ENCODE data around the gene SOWAHC.
"Not testable (repeated sequence)": the region's sequence is repeated elsewhere in the genome, so short reads cannot be mapped to it uniquely, and the experiment has no call there.

Gene SOWAHC

DNA sequence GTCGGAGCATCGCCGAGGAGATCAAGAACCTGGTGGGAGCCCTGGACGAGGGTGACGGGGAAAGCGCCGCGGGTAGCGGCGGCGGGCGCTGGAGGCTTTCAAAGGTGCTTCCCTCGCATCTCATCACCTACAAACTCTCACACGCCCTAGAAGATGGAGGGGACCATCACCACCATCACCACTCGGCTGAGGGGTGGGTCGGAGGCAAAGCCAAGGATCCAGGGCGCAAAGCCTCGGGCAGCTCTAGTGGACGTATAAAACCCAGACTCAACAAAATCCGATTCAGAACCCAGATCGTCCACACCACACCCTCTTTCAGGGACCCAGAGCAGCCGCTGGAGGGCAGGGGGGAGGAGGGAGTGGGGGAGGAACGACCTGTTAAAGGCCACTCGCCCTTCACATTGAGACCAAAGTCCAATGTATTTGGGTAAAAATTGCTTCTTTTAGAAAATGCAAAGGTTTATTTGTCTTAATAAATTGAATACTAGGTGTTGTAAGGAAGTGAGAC, 1.5 kb downstream of the SOWAHC start:
- no peak for DNase-seq

DNA sequence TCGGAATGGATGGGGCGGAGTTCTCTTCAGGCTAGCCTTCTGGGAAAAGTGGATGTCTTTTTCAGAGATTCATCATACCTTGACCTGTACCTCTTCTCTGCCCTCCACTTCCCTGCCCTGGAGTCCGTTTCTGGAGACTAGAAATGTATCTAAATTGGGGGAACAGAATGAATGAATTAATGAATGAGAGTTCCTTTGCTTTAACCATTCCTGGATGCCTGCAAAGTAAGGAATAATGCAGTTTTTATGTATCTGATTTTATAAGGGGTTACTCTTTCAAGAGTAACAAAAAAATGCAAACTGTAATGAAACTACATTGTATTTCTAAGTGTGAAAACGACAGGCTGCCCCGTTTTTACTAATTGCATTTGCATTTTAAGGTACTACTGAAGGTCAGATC, 2.0 kb downstream of the SOWAHC start:
- DNase-seq, result no peak

DNA sequence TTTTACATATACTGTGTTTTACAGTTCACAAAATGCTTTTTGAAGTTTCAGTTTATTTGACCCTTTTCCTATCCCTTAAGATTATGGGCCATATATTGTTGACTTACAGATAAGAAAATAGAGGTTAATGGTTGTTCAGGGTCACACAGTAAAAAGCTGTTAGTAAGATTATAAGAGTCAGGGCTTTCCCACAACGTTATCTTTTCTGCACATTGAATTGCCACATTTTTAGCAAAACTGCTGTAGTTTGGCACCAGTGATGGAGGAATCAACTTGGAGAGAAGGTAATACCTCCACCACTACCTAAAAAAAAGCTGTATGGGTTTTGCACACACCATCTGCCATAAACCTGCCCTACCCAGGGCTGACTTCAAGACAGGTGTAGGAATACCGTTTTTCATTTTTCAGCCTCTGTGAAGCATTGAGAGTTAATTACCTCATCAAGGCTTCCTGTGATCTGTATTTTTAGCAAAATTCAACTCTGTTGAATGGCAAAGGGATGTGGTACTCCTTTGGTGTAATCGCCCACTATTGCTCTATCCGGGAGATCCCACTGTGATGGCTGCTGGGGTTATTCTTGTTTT, 5.0 kb downstream of the SOWAHC start:
- DNase-seq, result no peak

DNA sequence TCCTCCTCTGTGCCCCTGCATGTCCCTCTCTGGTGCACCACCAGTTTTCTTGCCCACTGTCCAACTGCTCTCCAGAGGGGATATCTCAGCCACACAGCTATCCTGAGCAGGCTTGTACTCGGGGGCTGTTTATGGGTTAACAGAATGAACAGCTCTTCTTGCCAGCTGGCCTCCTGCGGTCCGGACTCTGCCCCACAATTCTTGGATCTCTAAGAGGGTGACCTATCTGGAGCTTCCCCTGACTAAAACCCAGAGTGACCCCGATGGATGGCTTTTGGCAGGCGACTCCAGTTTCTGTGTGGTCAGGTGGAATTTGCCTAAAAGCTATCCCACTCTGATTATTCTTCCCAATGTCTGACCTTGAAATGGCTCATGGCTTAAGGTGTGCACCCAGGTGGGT, 9.1 kb downstream of the SOWAHC start:
- no peak for DNase-seq

DNA sequence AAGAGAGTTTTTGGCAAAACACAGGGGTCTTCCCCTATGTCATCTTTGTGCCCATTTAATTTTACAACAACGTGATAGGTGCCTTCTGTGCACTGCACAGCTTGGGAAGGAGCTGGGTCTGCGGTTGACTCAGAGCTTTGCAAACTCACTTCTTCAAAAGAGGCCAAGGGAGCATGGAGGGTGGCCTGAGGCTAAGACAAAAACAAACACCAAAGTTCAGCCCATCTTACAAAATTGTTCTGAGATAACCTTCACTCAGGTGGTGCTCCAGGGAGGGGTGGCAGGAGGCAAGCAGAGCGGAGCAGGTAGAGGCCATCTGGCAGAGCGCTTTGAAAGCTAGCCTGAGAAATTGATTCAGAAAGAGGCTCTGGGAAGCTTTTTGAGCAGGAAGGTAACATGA, 9.8 kb downstream of the SOWAHC start:
- no peak for DNase-seq

DNA sequence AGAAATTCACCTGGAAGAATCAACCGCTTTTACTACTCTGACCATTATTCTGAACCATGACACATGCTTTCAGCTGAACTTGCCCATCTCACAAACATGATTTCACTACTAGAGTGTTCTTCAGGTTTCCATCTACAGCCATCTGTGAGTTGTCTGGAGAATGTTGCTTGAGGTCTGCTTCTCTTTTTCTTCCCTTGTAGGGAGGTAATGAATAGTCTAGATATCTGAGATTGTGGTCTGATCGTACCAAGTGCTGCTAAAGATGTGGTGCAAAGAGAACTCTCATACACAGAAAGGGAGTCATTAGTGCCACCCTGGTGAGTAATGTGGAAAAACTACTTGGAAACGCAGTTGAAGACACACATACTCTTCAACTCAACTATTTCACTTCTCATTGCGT, 10.2 kb downstream of the SOWAHC start:
- no peak for DNase-seq

DNA sequence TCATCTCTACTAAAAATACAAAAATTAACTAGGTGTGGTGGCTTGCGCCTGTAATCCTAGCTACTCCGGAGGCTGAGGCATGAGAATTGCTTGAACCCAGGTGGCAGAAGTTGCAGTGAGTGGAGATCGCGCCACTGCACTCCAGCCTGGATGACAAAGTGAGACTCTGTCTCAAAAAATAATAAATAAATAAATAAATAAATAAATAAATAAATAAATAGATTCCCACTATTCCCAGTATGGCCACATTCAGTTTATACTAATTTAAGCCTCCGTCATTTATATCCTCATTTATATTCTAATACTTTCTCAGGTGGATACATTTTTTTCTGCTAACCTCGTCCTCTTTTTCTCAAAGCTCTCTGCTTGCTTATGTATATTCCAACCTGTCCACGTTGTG, 14.2 kb downstream of the SOWAHC start:
- DNase-seq, result not testable (repeated sequence)

DNA sequence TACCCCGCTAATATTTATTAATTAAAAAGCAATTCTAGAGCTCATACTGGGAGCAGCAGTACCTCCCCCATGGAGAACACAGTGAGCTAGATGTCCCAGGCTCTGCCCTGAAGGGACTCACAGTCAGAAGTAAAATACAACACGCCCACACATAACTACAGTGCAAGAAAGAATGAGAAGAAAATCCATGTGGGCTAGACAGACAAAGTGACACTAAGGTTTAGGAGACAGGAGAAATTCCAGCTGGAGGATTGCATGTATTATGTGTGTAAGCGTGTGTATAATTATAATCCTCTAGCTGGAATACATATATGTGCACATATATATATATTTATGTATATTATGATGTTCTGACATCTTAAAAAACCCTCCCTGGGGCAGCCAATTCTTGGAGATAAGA, 15.7 kb downstream of the SOWAHC start:
- DNase-seq, result no peak

DNA sequence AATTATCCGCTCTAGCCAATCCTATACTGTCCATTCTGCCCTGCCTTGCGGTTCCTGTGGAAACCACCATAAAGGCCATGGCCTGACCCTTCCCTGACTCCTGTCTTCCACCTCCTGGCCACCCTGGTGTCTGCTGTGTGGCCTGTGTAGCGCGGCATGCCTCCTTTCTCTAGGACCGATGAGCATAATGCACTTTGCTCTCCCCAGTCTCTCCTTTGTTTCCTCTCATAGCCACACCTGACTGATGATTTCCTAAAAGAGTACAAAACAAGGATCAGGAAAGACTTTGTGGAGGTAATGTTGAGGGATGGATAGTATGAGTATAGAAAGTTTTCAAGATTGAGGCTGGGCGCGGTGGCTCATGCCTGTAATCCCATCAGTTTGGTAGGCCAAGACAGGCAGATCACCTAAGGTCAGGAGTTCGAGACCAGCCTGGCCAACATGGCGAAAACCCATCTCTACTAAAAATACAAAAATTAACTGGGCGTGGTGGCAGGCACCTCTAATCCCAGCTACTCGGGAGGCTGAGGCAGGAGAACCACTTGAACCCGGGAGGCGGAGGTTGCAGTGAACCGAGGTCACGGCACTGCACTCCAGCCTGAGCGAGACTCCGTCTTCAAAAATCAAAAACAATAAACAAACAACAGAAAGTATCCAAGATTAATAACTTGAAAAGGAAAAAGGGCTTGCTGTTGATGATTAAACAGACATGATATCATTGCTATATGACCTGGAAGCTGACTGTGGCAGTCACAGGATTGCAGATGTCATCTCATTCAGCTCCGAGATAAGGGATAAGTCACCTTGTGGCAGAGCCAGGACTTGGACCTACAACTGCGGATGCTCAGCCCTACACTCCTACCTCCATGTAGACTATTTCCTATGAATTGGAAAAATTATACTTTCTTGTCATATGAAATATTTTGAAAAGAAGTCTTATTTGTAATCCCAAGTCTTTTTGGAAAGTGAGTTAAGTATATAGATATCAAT, 16.6 kb downstream of the SOWAHC start:
- no peak for DNase-seq

DNA sequence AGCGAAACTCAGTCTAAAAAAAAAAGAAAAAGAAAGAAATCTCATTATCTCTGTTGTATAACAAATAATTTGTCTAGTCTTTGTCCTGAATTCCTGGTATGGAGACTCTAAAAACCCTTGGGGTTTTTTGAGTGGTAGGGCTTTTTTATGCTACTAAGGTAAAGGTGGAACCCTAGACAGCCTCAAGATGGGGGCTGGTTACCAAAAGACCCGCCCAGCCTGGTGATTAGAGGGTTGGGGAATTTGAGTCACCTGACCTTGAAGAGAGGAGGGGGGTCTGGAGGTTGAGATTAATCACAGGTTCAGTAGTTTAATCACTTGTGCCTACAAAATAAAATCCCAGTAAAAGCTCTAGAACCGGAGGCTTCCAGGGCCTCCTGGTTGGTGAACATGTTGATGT, 17.6 kb downstream of the SOWAHC start:
- no peak for DNase-seq

DNA sequence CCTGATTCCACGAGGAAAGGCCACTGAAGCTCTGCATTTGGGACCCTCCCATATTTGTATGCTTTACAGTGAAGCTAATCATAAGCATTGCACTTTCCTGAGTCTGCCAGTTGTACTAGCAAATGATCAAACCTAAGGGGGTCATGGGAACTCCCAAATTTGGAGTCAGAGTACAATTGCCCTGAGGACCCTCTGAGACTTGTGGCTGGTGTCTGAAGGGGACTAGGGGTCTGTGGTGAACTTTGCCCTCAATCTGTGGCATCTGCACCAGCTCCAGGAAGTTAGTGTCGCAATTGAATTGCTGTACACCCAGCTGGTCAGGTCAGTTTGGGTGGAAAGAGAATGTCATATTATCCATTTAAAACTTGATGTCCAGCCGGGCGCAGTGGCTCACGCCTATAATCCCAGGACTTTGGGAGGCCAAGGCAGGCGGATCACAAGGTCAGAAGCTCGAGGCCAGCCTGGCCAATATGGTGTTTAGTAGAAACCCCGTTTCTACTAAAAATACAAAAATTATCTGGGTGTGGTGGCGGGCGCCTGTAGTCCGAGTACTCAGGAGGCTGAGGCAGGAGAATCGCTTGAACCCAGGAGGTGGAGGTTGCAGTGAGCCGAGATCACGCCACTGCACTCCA, 18.1 kb downstream of the SOWAHC start:
- no peak for DNase-seq

DNA sequence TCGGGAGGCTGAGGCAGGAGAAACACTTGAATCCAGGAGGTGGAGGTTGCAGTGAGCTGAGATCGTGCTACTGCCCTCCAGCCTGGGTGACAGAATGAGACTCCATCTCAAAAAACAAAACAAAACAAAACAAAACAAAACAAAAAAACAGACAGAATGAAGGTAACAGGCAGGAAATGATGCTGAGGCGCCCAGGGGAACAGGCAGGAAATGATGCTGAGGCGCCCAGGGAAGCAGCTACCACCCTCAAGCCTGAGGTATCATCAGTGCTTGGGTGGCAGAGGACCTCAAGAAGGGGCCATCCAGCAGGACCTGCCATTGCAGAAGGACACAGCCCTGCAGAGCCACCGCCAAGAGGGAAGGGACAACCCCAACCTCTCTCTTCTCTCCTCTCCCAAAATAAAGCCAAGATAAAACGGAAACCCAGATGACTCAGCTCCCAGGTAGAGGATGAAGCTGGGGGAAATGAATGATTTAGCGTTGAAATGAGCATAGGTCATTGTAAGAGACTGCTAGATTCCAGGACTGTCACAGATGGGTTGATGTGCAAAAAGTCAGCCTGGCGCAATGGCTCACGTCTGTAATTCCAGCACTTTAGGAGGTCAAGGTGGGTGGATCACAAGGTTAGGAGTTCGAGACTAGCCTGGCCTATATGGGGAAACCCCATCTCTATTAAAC, 19.3 kb downstream of the SOWAHC start:
- DNase-seq, result no peak

DNA sequence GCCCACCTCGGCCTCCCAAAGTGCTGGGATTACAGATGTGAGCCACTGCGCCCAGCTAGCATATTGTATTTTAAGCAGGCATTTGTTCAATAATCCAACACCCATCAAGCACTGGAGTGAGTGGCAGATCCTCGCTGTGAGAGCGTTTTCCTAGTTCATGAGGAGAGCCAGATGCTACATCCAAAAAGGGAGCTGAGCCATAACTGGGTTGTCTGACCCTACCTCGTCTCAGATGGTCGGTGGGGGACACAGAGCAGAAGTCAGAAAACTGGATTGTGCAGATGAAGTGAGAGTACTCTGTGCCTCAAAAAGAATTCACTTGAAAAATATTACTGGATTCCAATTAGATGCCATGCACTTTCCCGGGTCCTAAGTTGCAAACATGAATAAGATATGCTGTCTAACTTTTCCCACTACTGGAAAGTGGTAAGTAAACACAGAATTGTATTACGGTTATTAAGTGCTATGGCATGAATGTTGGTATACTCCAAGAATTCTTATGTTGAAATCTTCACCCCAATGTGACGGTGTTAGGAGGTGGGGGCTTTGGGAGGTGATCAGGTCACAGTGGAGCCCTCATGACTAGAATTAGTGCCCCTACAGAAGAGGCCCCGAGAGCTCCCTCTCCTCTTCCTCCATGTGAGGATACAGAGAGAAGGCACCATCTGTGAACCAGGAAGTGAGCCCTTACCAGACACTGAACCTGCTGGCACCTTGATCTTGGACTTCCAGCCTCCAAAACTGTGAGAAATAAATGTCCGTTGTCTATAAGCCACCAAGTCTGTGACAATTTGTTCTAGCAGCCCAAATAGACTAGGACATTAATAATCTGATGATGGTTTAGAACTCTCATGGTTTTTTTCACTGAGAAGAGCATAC, 21.5 kb downstream of the SOWAHC start:
- no peak for DNase-seq

DNA sequence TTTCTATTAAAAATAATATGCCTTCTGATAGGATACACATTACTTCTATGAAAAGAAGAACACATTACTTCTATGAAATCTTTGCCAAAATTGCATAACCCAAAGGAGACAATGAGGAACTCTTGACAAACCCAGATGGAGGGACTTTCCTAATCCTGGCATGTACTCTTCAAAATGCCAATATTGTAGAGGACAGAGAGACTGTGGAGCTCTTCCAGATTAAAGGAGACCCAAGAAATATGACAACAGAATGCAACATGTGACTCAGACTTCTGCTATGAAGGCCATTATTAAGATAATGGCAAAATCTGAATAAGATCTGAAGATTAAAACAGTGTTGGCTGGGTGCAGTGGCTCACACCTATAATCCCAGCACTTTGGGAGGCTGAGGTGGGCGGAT, 22.2 kb downstream of the SOWAHC start:
- no peak for DNase-seq

DNA sequence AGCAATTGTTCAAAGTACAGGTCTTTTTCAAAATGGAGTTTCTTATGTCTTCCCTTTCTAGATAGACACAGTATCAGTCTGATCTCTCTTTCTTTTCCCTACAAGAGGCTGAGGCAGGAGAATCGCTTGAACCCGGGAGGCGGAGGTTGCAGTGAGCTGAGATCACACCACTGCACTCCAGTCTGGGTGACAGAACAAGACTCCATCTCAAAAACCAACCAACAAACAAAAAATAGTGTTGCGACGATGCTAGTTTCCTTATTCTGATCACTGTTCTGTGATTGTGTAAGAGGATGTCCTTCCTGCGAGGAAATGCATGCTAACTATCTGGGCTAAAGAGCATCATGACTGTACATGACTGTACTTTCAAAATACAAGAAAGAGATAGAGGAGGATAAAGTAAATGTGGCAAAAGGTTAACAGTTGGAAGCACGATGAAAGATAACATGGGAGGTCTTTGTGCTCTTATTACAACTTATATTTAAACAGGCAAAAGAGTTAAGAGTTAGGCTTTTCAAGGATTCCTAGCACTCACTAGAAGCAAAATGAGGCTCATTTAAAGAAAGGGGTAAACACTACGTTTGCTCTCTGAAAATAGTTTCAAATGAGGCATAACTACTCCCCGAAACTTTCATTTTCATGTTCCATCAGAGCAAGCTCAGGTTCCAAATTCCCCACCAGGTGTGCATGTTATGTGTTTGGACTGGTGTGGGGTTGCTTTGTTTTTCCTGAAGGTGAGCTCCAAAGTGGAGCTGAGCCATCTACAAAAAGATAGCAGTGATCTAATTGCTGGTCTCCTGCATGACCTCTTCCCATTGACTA, 23.8 kb downstream of the SOWAHC start:
- DNase-seq, result no peak

DNA sequence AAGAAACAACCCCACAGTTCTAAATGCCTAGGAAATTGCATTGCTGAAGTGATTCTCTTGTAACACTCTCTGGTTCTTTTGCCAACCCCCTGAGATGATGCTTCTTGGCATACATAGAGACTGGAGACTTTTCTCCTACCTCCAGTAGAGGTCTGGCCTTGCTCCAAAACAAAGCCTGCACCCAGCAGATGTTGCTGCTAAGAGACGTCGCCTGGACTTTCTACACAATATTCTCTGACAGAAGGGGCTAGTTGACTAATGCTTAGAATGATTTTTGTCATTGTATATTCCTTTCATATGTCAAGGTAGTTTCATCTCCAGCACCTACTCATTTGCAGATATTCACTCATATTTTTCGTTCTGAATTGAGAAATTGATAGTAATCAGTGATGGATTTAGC, 24.6 kb downstream of the SOWAHC start:
- peak; percentile 77 for DNase-seq

DNA sequence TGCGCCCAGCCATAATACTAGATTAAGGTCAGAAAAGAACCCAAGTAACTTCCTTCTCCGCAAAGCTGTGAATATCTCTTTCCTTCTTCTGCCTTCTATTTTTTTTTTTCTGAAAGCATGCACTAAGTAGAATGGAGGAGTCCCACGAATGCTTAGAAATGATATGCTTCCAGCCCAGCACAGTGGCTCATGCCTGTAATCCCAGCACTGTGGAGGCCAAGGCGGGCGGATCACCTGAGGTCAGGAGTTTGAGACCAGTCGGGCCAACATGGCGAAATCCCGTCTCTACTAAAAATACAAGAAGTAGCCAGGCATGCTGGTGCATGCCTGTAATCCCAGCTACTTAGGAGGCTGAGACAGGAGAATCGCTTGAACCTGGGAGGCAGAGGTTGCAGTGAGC, 25.8 kb downstream of the SOWAHC start:
- not testable (repeated sequence) for DNase-seq

DNA sequence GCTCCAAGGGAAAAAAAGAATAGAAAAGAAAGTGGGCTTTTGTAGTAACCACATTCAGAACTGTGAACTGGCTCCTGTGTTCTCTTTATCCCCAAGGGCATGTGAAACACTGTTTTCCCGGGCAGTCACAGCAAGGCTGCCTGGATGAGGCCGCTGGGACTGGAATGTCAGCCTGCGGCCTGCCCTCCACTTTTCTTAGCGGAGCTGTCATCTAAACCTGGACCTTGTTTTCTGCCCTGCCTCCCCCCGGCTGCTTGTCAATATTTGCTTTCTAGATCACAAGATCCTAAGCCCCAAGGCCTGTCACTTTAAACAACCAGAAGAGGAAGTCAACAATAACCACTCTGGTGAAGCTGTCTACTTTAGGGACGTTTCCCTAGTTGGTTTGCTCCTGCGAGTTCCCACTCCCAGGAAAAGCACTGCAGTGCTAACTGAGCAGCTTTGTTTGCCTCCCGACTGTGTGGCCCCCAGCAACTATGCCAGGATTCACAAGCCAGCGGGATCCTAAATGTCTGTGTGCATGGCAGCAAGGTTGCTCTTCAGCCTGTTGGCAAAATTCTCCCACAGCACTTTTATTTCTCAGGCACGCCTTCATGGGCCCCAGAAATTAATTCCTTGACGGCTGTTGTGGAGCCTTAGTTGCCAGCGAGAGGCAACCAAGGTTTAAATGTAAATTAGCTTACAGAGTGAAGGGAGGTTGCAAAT, 30.6 kb downstream of the SOWAHC start:
- no peak for DNase-seq

DNA sequence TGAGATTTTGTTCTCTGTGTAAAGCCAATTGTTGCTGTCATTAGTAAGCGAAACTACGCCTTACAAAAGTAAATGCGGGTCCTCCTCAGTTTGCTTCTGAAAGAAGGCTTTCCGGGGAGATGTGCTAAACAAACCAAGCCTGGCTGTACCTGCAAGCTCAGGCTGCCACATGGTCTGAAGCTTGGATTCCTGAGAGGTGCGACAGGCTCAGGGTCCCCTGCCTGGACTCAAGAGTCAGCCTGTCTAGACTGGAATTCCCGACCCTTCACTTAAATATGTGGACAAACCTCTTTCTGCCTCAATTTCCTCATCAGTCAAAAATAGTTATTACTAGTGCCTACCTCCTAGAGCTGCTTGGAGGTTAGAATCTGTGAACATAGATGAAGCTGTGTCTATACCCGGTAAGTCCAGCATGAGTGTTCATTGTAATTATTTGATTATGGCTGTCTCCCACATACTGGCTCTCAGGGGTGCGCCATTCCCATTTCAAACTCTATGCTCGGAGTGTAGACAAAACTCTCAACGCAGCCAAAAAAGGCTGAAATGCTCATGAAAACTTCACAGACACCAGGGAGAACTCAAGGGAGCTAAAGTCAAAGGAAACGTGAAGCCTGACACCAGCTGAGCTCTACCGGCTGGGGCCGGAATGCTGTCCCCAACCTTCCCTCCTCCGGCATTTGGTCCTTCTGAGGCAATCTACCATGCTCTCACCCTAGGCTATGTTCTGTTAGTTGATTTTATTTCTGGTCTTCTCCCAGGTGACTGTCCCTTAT, 31.4 kb downstream of the SOWAHC start:
- no peak for DNase-seq

DNA sequence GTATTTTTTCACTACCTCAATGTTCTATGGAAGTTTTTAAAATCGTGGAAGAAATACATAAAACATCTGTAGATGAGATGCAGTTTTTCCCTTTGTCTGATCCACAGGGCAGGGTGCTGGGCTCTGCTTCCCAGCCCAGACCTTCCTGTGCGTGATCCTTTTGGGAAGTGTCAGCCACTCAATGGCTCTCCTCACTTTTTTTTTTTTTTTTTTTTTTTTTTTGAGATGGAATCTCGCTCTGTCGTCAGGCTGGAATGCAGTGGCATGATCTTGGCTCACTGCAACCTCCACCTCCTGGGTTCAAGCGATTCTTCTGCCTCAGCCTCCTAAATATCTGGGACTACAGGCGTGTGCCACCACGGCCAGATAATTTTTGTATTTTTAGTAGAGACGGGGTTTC, 32.8 kb downstream of the SOWAHC start:
- DNase-seq, result no peak

All from DMS 273 treated with DMSO at 0.1 percent for 48 hours (cell line).